HepG2 (cell line): ENCODE data around the gene CACNA1I. TPM values are rescaled to one million over a fixed set of nuclear protein-coding genes. Genes with fewer than 3 reads are reported as not detected.
A peak's percentile ranks its signal among the peaks of the same experiment; 100 is the strongest.

Source experiments
- ATF1 ChIP-seq: IDR thresholded peaks from 2 replicates; pipeline ENCODE4 v1.6.1; 2016; ENCODE audit warnings: mild to moderate bottlenecking, control low read depth
- CTCF ChIP-seq: sonication (generic); formaldehyde crosslinking; IDR thresholded peaks from 2 replicates; pipeline ENCODE4 v1.5.0; 2020; ENCODE audit warnings: mild to moderate bottlenecking, missing genetic modification reagents, moderate library complexity
- FOXA3 ChIP-seq: IDR thresholded peaks from 2 replicates; pipeline ENCODE4 v1.6.1; 2016; ENCODE audit warnings: missing genetic modification reagents, missing compliant biosample characterization
- NFE2 ChIP-seq: sonication (generic); formaldehyde crosslinking; IDR thresholded peaks from 2 replicates; pipeline ENCODE4 v1.4.0; 2020; ENCODE audit warnings: missing genetic modification reagents
- PRMT3 ChIP-seq: sonication (generic); formaldehyde crosslinking; IDR thresholded peaks from 2 replicates; pipeline ENCODE4 v1.8.1; 2022; ENCODE audit warnings: low read depth, mild to moderate bottlenecking, moderate library complexity, missing genetic modification reagents, borderline replicate concordance
- PRPF4 ChIP-seq: fragments of 200-400 bp; formaldehyde crosslinking; IDR thresholded peaks from 2 replicates; pipeline ENCODE4 v1.6.1; 2016; ENCODE audit warnings: low read length, low read depth; ENCODE audit not compliant: poor library complexity, severe bottlenecking
- TBX2 ChIP-seq: sonication (generic); formaldehyde crosslinking; IDR thresholded peaks from 2 replicates; pipeline ENCODE4 v1.5.0; 2020; ENCODE audit warnings: missing genetic modification reagents, mild to moderate bottlenecking, borderline replicate concordance
- YY1 ChIP-seq: IDR thresholded peaks from 2 replicates; pipeline ENCODE4 v1.6.1; 2011; ENCODE audit warnings: low read length, low read depth, moderate library complexity, mild to moderate bottlenecking; ENCODE audit not compliant: insufficient read depth, insufficient replicate concordance
- ZBTB49 ChIP-seq: sonication (generic); formaldehyde crosslinking; IDR thresholded peaks from 2 replicates; pipeline ENCODE4 v1.4.0; 2020; ENCODE audit warnings: missing genetic modification reagents, borderline replicate concordance
- ZSCAN22 ChIP-seq: sonication (generic); formaldehyde crosslinking; IDR thresholded peaks from 2 replicates; pipeline ENCODE4 v1.4.0; 2020; ENCODE audit warnings: mild to moderate bottlenecking, missing genetic modification reagents
- polyA plus RNA-seq, 8 experiments: library from polyadenylated mRNA; depleted of rRNA in 3 of 8; stranded (reverse) in 7 of 8; unstranded in 1 of 8; fragments of >200 nt; fragmentation: Illumina TruSeq in 4 of 8; extraction: Trizol in 4 of 8; gene quantifications; 2 replicates each; pipeline versions ENCODE4 v1.2.1 to v1.2.3, GENCODE V29; 2011 to 2016; ENCODE audit warnings: low read depth in 4 of 8, missing spikeins in 1 of 8, mixed read lengths in 1 of 8; ENCODE audit not compliant: insufficient read depth in 1 of 8
- total RNA-seq, 5 experiments: library from RNA; depleted of rRNA; stranded (reverse); fragments of >200 nt; fragmentation: Illumina TruSeq; extraction: Trizol; gene quantifications; 2 replicates each; pipeline ENCODE4 v1.2.3, GENCODE V29; 2016; ENCODE audit warnings: low read depth in 1 of 5
- TF ChIP-seq, protein P1 (sequence below): sonication (generic); formaldehyde crosslinking; IDR thresholded peaks from 2 replicates; pipeline ENCODE4 v1.5.0; 2020; ENCODE audit warnings: mild to moderate bottlenecking, missing genetic modification reagents, borderline replicate concordance
- TF ChIP-seq, protein P2 (sequence below): sonication (generic); formaldehyde crosslinking; IDR thresholded peaks from 2 replicates; pipeline ENCODE4 v1.5.1; 2020; ENCODE audit warnings: missing genetic modification reagents, mild to moderate bottlenecking, borderline replicate concordance

CACNA1I gene
- total and polyA plus RNA-seq, 2 of the 13 experiments (the other 11 are each of a cell fraction or from before 2014, with no cell fraction given) = not detected

DNA sequence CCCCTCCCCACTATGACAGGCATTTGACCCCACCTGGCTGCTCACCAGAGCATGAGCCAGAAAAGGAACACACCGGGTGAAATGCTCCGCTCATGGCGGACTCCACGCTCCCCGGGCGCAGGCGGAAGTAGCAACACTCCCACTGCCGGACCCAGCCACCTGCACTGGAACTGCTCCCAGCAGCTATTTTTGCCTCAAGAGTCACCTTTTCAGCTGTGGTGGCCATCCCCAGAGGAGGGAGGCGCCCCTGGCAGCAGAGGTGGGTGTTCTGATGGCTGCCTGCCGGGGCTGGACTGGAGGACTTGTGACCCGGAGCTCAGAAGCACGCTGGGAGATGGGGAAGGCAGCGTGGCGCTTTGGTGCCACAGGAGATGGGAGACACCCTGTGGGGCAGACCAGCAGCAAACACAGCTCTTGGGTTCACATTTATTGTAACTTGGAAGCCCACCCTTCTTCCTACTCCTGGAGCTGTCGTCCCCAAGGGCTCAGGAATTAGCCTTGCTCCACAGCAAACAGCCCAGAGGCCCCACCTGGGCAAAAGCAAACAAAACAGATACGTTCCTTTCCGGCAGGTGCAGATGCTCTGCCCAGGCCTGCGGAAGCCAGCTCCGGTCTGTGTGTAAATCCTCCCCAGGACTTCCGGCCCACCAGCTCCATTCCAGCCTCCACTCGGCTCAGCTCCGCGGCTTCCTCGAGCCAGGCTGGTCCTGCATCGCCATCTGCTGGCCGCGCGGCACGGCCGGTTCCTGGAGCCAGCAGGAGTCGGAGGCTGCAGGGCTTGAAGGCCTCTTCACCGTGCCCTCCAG is 41.7 kb upstream of the CACNA1I start (continued):
- TF ChIP-seq CTCF (CRISPR knock-in tag) = peak; percentile 100
- TF ChIP-seq PRPF4 = no peak
- TF ChIP-seq PRMT3 = 0 out of 2 replicates have a peak, but pooled peaks have one; percentile 65
- TF ChIP-seq FOXA3 (CRISPR knock-in tag) = peak; percentile 65; the same call in 1 of the 2 replicates
- TF ChIP-seq YY1 = peak; percentile 88
- no peak for TF ChIP-seq ATF1 (CRISPR knock-in tag)
- TF ChIP-seq, protein P1, sequence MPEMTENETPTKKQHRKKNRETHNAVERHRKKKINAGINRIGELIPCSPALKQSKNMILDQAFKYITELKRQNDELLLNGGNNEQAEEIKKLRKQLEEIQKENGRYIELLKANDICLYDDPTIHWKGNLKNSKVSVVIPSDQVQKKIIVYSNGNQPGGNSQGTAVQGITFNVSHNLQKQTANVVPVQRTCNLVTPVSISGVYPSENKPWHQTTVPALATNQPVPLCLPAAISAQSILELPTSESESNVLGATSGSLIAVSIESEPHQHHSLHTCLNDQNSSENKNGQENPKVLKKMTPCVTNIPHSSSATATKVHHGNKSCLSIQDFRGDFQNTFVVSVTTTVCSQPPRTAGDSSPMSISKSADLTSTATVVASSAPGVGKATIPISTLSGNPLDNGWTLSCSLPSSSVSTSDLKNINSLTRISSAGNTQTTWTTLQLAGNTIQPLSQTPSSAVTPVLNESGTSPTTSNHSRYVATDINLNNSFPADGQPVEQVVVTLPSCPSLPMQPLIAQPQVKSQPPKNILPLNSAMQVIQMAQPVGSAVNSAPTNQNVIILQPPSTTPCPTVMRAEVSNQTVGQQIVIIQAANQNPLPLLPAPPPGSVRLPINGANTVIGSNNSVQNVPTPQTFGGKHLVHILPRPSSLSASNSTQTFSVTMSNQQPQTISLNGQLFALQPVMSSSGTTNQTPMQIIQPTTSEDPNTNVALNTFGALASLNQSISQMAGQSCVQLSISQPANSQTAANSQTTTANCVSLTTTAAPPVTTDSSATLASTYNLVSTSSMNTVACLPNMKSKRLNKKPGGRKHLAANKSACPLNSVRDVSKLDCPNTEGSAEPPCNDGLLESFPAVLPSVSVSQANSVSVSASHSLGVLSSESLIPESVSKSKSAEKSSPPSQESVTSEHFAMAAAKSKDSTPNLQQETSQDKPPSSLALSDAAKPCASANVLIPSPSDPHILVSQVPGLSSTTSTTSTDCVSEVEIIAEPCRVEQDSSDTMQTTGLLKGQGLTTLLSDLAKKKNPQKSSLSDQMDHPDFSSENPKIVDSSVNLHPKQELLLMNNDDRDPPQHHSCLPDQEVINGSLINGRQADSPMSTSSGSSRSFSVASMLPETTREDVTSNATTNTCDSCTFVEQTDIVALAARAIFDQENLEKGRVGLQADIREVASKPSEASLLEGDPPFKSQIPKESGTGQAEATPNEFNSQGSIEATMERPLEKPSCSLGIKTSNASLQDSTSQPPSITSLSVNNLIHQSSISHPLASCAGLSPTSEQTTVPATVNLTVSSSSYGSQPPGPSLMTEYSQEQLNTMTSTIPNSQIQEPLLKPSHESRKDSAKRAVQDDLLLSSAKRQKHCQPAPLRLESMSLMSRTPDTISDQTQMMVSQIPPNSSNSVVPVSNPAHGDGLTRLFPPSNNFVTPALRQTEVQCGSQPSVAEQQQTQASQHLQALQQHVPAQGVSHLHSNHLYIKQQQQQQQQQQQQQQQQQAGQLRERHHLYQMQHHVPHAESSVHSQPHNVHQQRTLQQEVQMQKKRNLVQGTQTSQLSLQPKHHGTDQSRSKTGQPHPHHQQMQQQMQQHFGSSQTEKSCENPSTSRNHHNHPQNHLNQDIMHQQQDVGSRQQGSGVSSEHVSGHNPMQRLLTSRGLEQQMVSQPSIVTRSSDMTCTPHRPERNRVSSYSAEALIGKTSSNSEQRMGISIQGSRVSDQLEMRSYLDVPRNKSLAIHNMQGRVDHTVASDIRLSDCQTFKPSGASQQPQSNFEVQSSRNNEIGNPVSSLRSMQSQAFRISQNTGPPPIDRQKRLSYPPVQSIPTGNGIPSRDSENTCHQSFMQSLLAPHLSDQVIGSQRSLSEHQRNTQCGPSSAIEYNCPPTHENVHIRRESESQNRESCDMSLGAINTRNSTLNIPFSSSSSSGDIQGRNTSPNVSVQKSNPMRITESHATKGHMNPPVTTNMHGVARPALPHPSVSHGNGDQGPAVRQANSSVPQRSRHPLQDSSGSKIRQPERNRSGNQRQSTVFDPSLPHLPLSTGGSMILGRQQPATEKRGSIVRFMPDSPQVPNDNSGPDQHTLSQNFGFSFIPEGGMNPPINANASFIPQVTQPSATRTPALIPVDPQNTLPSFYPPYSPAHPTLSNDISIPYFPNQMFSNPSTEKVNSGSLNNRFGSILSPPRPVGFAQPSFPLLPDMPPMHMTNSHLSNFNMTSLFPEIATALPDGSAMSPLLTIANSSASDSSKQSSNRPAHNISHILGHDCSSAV (CRISPR knock-in tag) = no peak
- 0 out of 2 replicates have a peak, but pooled peaks have one; percentile 68 for TF ChIP-seq ZBTB49 (CRISPR knock-in tag)
- no peak for TF ChIP-seq NFE2
- TF ChIP-seq TBX2 = peak; percentile 28; the same call in 1 of the 2 replicates
- no peak for TF ChIP-seq ZSCAN22 (CRISPR knock-in tag)
- TF ChIP-seq, protein P2, sequence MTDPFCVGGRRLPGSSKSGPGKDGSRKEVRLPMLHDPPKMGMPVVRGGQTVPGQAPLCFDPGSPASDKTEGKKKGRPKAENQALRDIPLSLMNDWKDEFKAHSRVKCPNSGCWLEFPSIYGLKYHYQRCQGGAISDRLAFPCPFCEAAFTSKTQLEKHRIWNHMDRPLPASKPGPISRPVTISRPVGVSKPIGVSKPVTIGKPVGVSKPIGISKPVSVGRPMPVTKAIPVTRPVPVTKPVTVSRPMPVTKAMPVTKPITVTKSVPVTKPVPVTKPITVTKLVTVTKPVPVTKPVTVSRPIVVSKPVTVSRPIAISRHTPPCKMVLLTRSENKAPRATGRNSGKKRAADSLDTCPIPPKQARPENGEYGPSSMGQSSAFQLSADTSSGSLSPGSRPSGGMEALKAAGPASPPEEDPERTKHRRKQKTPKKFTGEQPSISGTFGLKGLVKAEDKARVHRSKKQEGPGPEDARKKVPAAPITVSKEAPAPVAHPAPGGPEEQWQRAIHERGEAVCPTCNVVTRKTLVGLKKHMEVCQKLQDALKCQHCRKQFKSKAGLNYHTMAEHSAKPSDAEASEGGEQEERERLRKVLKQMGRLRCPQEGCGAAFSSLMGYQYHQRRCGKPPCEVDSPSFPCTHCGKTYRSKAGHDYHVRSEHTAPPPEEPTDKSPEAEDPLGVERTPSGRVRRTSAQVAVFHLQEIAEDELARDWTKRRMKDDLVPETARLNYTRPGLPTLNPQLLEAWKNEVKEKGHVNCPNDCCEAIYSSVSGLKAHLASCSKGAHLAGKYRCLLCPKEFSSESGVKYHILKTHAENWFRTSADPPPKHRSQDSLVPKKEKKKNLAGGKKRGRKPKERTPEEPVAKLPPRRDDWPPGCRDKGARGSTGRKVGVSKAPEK = no peak
